Right renal cortex interstitium (tissue), 3 donors: ENCODE data around the gene KRTAP29-1. TPM values are rescaled to one million over a fixed set of nuclear protein-coding genes. Genes with fewer than 3 reads are reported as not detected.

Experiments
- DNase-seq, 3 donors: peaks; one replicate each; pipeline ENCODE4 v3.0.0-alpha.2; 2013; ENCODE audit warnings: low read depth in 3 of 3, low spot score in 2 of 3
- polyA plus RNA-seq, 3 donors: library from polyadenylated mRNA; unstranded; fragments of 120-200 nt; gene quantifications; one replicate each; pipeline ENCODE4 v1.2.1, GENCODE V29; 2013; ENCODE audit not compliant: insufficient read length in 3 of 3

Gene KRTAP29-1
- polyA plus RNA-seq, 3 donors, result not detected

DNA sequence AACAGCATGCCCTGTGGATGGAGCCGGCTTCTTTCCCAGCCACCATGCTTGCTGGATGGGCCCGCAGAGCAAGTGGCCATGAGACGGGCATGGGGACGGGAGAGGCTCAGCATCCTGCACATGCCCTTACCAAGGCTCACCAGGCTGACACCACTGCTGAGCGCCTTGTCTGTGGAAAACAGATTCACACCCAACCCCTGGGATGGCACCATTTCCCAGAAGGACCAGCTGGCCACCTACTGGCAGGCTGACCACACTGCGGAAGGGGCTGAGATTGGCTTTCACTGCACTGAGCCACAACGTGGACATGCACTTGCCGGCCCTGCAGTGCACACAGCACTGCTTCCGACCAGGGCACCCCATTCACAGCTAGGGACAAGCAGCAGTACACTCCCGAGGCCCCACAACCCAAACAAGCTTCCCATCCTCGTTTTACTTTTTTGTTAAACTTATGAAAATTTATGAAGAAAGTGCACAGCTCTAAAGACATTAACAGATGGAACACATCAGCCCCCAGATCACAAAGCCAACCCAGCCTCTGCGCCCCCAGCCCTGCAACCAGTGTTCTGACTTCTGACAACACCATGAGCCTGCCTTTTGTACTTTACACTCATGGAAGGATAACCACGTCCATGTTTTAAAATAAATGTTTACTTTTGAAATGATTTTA lies 26.8 kb upstream of the KRTAP29-1 start:
- DNase-seq, result no peak

GRCh38 chr17:41328207-41328606 lies 25.6 kb upstream of the KRTAP29-1 start:
- no peak for DNase-seq

DNA sequence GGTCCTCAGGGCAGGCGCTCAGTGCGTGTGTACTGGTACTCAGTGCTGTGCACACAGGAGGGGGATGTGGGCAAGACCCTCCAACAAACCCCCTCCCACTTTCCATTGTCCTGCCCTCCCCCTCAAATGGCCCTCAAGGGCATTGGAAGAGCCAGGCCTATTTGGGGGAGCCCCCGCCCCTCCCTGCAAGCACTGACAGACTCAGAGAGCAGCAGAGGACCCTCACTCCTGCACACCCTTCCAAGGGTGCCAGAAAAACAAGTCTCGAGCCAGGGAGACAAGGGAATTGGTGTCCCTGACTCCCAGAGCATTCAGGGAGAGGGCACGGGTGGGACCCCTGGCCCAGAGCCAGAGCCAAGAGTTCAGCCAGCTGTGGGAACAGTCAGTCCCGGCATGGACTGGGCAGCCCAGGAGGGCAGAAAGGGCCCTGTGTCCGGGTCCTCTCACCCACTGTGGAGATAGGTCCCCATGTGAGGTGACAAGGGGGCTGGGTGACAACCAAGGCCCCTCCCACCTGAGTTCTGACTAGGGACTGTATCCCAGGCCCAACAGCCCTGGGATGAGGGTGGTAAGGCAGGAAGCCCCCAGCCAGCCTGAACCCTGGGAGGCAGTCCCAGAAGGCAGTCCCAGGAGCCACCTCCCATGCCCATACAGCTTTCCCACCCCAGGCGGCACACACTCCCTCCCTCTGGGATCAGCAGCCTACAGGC lies 24.9 kb upstream of the KRTAP29-1 start:
- DNase-seq, result no peak

- DNase-seq, result no peak
Measured at GRCh38 chr17:41326173-41327145, 23.8 kb upstream of the KRTAP29-1 start.

GRCh38 chr17:41325611-41326010 lies 23.0 kb upstream of the KRTAP29-1 start:
- DNase-seq, result no peak

GRCh38 chr17:41325126-41325525 lies 22.5 kb upstream of the KRTAP29-1 start:
- DNase-seq, result no peak

- no peak for DNase-seq
Measured at GRCh38 chr17:41324180-41325075, 21.8 kb upstream of the KRTAP29-1 start.

DNA sequence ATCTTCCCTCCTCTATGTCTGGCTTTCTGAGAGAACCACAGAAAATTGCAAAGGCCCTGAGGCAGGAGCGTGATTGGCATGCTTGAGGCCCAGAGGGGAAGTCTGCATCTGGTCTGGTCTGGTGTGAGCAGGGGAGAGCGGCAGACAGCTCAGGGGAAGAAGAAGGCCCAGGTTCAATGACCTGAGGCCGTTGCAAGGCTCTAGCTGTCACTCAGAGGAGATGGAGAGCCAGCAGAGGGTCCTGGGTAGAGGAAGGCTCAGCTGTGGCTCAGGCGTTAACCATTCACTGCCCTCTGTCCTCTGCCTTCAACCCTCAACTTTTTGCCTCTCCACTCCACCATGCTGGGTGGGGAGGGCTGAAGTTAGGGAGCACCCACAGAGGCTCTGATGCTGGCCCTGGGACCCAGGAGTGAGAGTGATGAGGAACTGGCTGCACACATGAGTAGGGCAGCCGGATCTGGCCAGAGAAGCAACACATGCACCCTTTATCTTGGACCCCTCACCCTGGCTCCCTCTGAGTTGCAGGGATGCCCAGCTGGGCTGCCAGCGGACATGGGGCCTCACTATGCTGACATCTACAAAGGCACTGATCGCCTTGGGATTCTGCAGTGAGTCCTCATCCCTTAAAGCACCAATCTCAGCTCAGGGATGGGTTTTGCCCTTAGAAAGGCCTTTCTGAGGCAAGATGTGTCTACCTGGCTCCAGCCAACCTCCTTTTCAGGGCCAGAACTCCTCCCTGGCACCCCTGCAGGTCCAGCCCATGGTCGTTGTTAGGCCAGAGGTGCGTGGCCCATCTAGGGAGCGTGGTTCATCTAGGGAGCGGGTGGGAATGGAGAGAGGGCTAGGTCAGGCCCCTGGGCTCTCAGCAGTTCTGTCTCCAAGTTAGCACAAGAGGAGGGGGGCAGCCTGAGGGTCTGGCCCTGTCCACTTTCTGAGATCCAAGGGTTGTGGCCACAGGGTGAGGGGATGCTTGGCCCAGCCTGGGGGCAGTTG lies 20.5 kb upstream of the KRTAP29-1 start:
- DNase-seq, result no peak

DNA sequence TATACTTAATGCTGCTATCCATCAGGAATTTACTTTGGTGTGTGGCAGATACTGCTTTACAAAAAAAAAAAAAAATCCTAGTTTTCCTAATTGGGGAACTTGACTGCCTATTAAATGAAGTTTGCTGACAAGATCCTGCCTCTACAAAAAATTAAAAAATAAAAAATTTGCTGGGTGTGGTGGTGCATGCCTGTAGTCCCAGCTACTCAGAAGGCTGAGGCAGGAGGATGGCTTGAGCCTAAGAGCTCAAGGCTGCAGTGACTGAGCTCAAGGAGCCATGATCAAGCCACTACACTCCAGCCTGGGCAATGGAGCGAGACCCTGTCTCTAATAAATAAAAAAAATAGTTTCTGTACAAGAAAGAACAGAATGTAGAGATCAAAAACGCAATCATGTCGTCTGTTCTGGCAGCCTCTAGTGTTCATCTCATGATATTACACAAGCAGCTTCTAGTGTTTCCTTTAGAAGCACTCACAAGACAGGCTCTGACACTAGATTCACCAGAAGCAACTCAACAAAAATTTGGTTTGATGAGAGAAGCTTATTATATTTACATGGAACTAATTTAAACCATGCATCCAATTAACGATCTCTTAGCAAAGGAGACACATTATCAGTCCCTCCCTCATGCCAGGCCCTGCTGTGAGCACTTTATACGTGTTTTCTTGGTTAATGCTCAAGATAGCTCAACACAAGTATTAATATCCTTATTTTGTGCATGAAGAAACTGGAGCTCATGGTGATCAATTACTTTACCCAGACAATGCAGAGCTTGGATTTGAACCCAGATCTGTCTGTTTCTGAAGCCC lies 19.6 kb upstream of the KRTAP29-1 start:
- no peak for DNase-seq

DNA sequence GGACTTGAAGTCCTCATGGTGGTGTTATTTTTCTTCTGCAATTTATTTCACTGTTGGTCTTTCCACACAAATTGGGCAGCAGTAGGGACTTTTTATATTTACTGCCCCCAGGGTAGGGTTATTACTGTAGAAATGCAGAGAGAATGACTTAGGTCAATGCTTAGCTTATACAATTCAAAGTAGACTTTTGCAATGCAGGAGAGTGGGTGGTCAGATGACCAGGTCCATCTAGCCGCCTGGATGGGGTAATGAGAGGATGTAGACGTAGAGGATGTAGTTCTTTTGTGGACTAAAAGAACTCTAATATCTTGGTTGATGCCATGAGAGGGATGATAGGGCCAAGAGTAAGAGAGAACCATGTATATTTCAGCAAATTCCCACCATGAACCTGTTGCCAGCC lies 15.6 kb upstream of the KRTAP29-1 start:
- DNase-seq, result no peak

- no peak for DNase-seq
Measured at GRCh38 chr17:41315814-41316445, 13.3 kb upstream of the KRTAP29-1 start.

- no peak for DNase-seq
Measured at GRCh38 chr17:41315204-41315794, 12.6 kb upstream of the KRTAP29-1 start, which contains the start of gene KRTAP17-1. Gene KRTAP17-1 (minus strand): TSS chr17:41315710. CDS start chr17:41315650, 60 bp downstream.

- no peak for DNase-seq
Measured at GRCh38 chr17:41311111-41311510, 8.5 kb upstream of the KRTAP29-1 start.

- no peak for DNase-seq
Measured at GRCh38 chr17:41308918-41309359, 6.3 kb upstream of the KRTAP29-1 start, which contains the start of gene KRTAP16-1. Gene KRTAP16-1 (minus strand): TSS chr17:41309309. CDS start chr17:41309253, 56 bp downstream.

GRCh38 chr17:41308251-41308917 lies 5.7 kb upstream of the KRTAP29-1 start:
- no peak for DNase-seq

GRCh38 chr17:41307647-41308046 lies 5.0 kb upstream of the KRTAP29-1 start:
- no peak for DNase-seq
